H54 (cell line): Measurements from ENCODE around the gene CHL1.

Source experiments
- DNase-seq: peaks from one replicate; pipeline ENCODE4 v3.0.0; 2011; ENCODE audit warnings: low spot score, mixed read lengths; ENCODE audit not compliant: insufficient read length
- FAIRE-seq: peaks from 3 replicates; lab custom pipeline; 2011; peaks lifted over from hg19 to GRCh38; lab: Jason Lieb, UNC
- POLR2A ChIP-seq: IDR thresholded peaks from 2 replicates; pipeline ENCODE4 v1.6.1; 2011; ENCODE audit warnings: low read depth, mild to moderate bottlenecking, low read length

CHL1 gene

GRCh38 chr3:278300-279064 is 81.9 kb downstream of the CHL1 start:
- no peak for FAIRE-seq
- no peak for DNase-seq
- TF ChIP-seq POLR2A, result no peak

DNA sequence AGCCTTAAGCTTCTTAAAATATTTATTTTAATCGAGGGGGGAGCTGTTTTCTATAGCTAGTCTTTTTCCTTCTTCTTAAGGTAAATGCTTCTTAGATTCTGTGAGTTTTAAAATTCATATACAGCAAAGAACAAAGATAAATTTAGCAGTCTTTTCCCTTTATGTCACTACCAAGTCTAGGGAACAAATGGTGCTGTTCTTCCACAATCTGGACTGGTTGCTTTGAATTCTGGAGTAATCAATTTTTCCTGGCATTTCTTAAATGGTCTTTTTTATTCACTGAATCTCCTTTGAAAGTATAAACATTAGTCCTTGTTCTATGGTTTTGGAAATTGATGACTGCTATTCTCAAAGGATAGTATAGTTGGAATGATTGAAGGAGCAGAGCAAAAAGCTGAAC is 82.8 kb downstream of the CHL1 start:
- TF ChIP-seq POLR2A, result no peak
- FAIRE-seq (no peak), DNase-seq (no peak)

GRCh38 chr3:280681-281080 is 84.1 kb downstream of the CHL1 start:
- no peak for TF ChIP-seq POLR2A
- DNase-seq (no peak), FAIRE-seq (no peak)

GRCh38 chr3:284322-284721 is 87.8 kb downstream of the CHL1 start:
- FAIRE-seq, result no peak
- no peak for TF ChIP-seq POLR2A
- no peak for DNase-seq

DNA sequence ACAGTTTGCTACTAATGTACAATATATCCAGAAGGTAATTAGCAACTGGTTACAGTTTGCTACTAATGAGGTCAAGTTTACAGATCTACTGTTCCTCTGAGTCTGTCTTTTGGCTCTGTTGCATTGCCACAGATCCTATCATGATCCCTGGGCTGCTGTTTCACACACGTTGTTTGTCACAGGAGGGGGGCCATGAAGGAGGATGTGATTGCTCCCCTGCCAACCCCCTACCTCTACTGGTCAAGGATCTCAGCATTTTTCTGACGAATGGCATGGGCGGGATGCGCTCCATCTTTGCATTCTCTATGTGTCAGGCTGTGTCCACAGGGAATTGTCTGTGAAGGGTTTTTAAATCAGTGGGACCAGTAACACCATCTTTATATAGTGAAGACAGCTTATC is 91.9 kb downstream of the CHL1 start:
- FAIRE-seq, result no peak
- no peak for TF ChIP-seq POLR2A
- no peak for DNase-seq

GRCh38 chr3:291028-291427 is 94.5 kb downstream of the CHL1 start:
- FAIRE-seq (no peak), DNase-seq (no peak)
- no peak for TF ChIP-seq POLR2A

GRCh38 chr3:291646-292436 is 95.3 kb downstream of the CHL1 start:
- DNase-seq, result no peak
- no peak for TF ChIP-seq POLR2A
- FAIRE-seq, result no peak

DNA sequence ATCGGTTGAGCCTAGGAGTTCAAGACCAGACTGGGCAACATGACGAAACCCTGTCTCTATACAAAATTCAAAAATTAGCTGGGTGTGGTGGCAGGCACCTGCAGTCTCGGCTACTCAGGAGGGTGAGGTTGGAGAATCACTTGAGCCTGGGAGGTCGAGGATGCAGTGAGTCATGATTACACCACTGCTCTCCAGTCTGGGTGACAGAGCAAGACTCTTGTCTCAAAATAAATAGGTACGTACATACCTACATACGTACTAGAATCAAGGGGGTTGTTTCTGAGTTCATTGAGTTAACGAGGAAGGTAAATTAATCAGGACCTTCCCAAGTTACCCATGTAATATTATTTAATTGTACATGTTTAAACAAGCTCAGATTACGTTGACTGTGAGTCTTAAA is 97.5 kb downstream of the CHL1 start:
- DNase-seq (no peak), FAIRE-seq (no peak)
- TF ChIP-seq POLR2A, result no peak

GRCh38 chr3:294581-294980 is 98.0 kb downstream of the CHL1 start:
- no peak for FAIRE-seq
- no peak for DNase-seq
- TF ChIP-seq POLR2A, result no peak

- FAIRE-seq (no peak), DNase-seq (no peak)
- no peak for TF ChIP-seq POLR2A
Observed at GRCh38 chr3:295166-295565, 98.6 kb downstream of the CHL1 start.

DNA sequence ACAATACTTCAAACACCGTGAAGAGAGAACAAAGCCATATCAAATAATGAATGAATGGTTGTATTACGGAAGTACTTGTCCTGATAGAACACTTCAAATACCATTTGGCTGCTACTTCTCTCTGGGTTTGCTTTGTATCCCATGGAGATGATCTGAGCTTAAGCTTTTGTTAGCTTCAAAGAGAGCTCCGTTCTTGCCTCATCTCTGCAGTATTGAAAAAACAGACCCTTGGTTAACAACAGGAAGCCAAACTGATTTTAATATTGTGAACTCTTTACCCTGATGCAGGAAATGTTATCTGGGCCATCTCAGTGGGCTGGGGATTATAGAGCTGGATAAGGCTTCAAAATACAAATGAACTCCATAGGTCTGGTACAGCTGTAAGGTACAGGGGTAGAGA is 101.0 kb downstream of the CHL1 start:
- FAIRE-seq, result no peak
- no peak for DNase-seq
- TF ChIP-seq POLR2A, result no peak

- DNase-seq (no peak), FAIRE-seq (no peak)
- no peak for TF ChIP-seq POLR2A
Observed at GRCh38 chr3:299590-300301, 103.2 kb downstream of the CHL1 start.

DNA sequence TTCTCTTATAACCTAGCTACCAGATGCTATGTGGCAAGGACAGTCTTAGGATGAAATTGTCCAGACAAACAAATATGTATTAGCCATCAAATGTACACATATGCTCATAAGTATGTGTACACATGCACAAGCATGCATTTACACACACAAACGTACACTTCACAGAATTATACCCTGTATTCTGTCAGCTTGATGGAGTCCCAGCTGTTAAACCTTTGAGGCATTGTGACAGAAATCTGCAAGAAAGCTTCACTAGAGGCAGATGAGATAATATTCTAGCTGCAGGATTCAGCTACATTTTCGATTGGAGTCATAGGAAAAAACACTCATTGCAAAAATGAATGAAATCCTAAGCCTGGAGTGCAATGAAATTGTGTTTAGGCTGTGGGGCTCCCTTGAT is 110.6 kb downstream of the CHL1 start:
- no peak for FAIRE-seq
- no peak for TF ChIP-seq POLR2A
- no peak for DNase-seq
